IPS DF 4.7 (cell line): Measurements from ENCODE around the gene MT1A.

Experiments
- DNase-seq: peaks from one replicate; pipeline ENCODE4 v3.0.0-alpha.2; 2013; ENCODE audit warnings: low spot score; ENCODE audit errors: extremely low read depth

The MT1A gene

DNA sequence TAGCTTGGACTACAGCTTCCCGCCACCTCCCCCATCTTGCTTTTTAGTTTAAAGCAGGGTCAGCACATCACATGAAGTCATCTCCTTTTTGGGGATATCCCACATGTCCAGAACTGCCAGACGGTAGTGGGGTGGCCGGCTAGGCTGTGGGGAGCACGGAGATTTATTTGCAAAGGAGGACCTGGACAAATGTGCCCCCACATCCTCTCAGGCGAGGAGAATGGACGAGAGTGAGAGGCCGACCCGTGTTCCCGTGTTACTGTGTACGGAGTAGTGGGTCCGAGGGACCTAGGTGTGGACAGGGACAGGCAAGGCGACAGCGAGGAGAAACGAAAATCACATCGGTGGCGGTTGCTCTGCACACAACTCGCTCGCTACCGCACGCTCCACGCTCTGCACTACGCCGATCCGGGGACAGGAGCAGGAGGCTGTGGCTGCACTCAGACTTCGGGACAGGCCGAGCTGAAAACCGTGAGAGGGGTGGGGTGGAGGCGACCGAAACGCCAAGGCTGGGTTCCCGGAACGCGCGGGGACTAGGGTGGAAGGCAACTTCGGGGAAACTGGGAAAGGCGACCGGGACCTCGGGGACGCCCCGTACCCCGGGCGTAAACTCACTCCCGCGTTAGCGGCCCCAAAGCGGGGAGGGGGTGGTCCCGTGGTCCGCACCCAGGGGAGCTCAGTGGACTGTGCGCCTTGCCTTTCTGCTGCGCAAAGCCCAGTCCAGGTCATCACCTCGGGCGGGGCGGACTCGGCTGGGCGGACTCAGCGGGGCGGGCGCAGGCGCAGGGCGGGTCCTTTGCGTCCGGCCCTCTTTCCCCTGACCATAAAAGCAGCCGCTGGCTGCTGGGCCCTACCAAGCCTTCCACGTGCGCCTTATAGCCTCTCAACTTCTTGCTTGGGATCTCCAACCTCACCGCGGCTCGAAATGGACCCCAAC lies at the start of gene MT1A:
MT1A (plus strand) TSS at position 853 of the 937 bp plus-strand sequence; CDS start at position 926, 73 bp downstream.
- DNase-seq: no peak

DNA sequence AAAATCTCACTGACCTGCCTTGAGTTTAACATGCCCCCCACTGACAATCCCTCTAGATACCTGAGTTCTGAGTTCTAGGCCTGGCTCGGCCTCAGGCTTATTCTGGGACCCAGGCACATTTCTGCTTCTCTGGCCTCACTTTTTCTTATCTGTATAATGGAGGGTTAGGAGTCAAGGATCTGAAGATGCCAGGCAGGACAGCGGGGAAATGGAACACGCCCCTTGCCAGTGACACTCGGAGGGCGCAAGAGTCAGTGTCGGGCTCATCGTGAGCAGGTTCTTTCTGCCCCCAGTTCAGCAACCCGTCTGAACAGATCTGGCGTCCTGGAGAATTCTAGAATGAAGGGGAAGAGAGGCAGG lies 49.7 kb upstream of the MT1A start:
- no peak for DNase-seq

DNA sequence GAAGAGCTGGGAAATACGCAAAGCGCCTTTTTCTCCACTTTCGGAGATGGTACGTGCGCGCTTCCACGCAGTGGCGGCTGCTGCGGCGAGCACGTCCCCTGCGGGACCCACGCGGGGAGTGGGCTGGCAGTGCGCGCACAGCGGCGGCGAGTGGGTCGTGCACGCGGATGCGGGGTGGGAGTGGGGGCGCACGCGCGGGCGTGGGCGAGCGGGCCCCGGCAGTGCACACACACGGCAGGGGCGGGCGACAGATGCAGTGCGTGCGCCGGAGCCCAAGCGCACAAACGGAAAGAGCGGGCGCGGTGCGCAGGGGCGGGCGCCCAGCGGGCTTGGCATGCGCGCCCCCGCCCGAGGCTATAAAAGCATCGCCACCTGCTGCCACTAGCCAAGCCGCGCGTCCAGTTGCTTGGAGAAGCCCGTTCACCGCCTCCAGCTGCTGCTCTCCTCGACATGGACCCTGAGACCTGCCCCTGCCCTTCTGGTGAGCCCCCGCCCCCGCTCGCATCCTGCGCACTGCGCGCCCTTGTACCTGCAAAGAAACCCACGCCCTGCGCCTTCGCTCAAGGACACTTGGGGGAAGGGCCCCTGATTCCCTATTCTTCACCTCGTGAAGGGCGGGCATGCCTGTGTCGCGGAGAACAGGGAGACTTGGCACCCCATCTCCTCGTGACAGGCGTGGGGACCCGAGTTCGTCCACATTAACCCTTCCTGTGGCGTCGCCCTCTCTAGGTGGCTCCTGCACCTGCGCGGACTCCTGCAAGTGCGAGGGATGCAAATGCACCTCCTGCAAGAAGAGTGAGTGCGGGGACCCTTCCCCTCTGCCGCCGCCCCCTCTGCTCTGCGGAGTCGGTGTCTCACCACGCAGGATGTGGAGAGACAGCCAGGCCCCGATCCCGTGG lies 49.1 kb upstream of the MT1A start, which contains the start of gene MT3:
MT3 (plus strand) TSS at position 388 of the 899 bp plus-strand sequence; CDS start at position 451, 63 bp downstream.
- no peak for DNase-seq

DNA sequence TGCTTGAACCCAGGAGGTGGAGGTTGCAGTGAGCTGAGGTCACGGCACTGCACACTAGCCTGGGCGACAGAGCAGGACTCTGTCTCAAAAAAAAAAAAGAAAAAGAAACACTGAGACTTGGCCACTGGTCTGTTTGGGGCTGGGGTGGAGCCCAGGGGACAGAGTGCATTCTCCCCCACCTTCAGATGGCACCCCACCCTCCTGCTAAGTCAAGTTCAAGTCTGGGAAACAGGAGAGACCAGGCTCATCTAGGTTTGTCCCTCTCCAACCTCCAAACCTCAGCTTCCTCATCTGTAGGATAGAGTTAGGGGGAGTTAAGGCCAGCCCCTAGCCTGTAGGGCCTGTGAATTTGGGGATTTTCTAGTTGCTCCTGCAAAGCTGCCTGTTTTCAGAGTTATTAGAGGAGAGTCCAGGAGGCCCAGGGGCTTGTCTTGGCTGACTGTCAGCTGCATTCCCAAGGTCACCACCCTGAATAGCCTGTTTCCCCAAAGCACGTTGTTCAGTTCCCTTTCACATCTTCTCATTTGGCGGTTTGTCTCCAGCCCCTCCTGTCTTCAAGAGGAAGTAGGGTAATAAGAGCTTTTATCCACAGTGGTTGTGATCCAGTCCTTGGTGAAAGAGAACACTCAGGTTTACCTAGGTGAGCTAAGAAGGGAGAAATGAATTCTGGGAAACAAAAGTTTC lies 46.9 kb upstream of the MT1A start:
- no peak for DNase-seq

DNA sequence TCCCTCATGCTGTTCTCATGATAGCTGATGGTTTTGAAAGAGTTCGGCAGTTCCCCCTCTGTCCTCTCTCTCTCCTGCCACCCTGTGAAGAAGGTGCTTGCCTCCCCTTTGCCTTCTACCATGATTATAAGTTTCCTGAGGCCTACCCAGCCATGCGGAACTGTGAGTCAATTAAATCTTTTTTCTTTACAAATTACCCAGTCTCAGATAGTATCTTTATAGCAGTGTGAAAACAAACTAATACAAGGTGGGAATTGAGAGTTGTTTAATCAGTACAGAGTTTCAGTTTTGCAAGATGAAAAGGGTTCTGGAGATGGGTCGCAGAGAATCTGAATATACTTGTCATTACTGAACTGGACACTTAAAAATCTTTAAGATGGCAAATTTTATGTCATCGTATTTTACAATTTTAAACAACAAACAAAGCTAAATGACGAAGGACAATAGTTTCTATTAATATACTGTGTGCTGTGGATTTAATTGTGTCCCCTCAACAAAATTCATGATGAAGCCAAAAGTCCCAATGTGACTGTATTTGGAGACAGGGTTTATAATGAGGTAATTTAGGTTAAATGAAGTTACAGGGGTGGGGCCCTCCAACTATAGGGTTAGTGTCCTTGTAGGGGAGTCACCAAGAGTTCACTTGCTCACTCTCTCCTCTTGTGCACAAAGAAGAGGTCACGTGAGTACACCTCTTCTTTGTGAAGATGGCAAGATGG lies 44.7 kb upstream of the MT1A start:
- DNase-seq: no peak

DNA sequence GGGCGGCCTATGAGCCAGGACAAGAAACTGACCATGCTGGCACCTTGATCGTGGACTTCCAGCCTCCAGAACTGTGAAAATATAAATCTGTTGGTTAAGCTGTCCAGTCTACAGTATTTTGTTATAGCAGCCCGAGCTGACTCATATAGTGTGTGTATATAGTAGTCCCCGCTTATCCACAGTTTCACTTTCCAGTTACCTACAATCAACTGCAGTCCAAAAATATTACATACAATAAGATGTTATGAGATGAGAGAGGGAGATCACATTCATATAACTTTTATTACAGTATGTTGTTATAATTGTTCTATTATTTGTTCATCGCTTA lies 44.2 kb upstream of the MT1A start:
- no peak for DNase-seq

DNA sequence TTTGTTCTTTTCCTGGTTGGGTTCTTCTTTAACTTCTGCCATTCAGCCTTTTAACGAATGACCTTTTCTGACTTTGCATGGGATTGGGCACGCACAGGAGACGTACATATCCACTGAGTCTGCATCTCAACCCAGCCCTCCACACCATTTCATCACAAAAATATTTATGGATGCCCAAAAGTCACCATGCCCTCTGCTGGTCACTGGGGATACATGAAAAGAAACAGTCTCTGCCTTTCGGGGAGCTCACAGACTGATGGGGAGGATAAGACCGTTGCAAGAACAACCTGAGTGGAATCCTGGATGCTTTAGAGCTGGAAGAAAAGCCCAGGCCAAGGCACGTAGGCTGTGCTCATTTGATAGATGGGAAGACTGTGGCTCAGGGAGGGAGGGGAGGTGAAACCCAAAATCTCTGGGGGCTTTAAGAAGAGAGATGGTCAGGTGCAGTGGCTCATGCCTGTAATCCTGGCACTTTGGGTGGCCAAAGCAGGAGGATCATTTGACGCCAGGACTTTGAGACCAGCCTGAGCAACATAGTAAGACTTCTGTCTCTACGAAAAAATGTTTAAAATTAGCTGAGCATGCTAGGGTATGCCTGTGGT lies 38.0 kb upstream of the MT1A start:
- DNase-seq: no peak

DNA sequence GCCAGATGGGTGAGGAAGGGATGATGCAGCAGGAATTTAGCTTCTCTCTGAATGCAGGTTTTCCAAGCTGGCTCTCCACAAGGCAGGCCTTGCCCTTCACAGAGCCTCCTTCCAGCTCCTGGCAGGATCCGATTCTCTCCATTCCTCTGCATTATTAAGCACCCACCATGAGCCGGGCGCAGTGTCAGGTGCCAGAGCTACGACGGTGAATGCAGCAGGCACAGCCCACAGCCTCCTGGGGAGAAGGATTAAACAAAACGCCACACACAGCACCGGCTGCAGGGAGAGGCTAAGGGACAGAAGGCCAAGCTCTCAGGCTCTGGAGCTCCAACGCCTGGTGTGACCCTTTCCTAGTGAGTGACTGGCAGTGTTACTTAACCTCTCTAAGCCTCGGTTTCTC lies 37.1 kb upstream of the MT1A start:
- no peak for DNase-seq

DNA sequence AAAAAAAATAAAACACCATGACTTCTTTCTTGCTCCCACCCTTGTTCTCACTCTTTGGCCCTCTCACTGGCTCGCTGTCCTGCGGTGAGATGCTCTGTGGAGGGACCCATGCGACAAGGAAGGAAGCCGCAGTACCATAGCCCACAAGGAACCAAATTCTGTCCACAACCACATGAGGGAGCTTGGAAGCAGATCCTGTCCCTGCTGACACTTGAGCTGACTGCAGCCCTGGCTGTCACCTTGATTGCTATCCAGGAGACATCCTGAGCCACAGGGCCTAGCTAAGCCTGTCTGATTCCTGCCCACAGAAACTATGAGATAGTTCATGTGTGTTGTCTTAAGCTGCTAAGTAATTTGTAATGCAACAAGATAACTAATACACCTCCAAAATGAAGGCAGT lies 34.9 kb upstream of the MT1A start:
- no peak for DNase-seq

DNA sequence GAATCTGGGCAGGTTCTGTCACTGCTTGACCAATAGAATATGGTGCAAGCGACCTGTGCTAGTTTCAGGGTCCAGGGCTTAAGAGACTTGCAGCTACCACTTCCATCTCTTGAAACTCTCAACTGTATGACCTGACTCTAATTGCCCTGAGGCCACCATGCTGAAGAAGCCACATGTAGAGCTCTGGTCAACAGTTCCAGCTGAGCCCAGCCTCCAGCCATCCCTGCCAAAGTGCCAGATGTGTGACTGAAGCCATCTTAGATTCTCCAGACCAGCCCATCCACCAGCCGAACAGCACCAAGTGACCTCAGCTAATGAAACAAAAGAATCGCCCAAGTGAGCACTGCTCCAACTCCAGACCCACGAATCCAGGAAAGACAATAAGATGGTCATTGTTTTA lies 33.5 kb upstream of the MT1A start:
- DNase-seq: no peak

DNA sequence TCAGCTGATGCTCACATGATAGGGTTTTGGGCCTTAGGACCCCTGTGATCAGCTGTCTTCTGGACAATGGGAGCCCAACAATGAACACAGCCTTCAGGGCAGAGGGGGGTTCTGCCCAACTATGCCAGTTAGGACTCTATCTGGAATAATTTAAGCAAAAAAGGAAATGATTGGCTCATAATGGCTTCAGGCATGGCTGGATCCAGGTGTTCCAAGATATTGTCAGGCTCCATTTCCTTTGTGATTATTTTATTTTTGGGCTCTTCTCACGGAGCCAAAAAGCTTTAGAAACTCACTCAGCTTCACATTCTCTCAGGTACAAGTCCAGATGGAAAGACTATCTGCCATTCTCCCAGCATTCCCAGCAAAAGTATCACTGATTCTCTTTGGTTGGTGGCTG lies 33.0 kb upstream of the MT1A start:
- DNase-seq: no peak

DNA sequence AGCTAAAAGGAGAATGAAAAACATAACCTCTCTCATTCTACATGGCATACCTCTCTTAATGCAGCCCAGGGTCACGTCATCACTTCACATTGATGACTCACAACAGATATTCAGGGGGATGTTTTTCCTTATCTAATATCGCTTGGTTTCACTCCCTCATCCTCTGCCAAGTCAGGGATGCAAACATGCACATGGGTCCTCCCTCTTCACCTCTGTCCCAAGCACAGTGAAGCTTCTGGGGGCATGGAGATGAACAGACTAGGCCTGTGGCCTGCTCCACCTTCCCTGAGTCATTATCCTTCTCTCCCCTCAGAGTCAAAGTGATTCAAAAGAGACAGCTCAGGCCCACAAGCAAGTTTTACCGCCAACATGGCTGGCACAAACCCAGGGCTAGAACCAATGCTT lies 32.4 kb upstream of the MT1A start:
- no peak for DNase-seq

DNA sequence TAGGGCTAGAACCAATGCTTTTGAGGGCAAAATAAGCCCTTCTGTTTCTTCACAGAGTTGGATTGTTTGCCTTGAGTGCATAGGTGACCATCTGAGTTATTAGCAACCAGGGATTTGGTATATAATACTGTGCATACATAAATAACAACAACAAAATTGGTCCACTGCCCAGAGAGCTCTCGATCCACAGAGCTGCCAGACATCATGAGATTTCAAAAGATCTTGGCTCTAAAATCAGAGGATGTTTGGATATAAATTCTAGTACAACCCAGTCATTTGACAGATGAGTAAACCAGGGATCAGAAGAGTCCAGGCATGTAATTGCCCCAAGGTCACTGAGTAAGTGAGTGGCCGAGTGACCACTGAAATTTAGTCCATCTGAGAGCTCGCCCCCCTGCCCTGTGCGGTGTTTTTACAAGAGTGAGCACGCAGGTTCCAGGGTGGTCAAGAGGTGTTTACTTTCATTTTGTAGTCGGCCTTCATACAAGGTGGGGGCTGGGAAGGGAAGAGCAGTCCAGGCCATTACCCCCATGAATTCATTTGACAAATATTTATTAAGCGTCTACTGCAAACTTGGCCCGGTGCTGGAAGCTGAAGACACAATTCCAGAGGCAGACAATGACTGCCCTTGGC lies 31.9 kb upstream of the MT1A start:
- DNase-seq: no peak

DNA sequence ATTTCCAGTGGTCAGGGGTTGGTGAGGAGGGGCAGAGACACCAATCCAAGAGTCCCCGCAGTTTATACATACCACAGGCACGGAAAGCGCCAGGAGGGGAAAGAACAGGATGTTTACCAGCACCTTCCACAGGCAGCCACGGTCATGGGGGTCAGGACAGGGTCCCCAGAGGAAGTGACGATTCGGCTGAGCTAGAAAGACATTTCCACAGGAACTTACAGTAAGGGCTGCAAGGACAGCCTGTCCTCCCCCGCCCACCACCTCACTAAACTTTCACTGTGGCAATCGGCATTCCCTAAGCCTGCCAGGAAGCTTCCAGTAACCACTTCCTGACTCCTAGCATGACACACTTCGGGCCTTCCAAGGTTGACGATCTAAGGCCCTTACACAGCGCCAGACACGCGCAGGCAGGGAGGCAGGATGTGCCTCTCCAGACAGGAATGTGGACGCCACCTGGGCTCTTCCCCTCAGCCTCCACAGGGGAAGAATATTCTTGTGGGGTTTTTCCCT lies 31.3 kb upstream of the MT1A start:
- no peak for DNase-seq

DNA sequence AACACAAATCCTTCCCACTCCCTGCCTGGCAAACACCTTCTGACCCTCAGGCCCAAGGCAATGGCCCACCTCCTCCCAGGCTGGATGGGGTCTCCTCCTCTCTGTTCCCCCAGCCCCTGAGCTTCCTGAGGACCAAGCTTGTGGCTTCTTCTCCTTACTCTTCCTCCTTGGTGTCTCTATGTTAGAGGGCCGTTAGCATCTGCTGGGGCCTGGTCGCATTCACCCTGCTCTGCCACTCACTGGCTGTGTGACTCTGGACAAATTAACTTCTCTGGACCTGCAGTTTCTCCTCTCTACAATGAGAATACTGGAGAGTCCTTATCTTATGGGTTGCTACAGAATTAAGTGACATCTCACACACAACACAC lies 30.8 kb upstream of the MT1A start:
- DNase-seq: no peak

DNA sequence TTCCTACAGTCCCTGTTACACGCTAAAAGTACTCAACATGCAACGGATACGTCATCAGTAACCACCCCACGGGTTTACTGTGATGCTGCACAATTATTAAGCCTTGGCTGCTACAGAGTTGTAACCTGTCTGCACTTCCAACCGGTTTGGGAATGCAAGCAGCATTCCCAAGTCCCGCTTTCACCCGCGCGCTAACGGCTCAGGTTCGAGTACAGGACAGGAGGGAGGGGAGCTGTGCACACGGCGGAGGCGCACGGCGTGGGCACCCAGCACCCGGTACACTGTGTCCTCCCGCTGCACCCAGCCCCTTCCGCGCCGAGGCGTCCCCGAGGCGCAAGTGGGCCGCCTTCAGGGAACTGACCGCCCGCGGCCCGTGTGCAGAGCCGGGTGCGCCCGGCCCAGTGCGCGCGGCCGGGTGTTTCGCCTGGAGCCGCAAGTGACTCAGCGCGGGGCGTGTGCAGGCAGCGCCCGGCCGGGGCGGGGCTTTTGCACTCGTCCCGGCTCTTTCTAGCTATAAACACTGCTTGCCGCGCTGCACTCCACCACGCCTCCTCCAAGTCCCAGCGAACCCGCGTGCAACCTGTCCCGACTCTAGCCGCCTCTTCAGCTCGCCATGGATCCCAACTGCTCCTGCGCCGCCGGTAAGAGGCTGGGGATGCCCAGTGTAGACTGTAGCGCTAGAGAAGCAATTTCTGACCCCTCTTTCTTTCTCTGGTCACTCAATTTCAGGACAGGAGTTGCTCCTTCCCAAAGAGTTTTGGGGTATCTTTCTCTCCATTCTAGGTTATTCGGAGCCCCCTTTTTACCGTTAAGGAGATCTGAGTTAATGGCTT lies 30.2 kb upstream of the MT1A start, which contains the start of gene MT2A:
MT2A (plus strand) TSS at position 542 of the 833 bp plus-strand sequence; CDS start at position 614, 72 bp downstream.
- DNase-seq: no peak

DNA sequence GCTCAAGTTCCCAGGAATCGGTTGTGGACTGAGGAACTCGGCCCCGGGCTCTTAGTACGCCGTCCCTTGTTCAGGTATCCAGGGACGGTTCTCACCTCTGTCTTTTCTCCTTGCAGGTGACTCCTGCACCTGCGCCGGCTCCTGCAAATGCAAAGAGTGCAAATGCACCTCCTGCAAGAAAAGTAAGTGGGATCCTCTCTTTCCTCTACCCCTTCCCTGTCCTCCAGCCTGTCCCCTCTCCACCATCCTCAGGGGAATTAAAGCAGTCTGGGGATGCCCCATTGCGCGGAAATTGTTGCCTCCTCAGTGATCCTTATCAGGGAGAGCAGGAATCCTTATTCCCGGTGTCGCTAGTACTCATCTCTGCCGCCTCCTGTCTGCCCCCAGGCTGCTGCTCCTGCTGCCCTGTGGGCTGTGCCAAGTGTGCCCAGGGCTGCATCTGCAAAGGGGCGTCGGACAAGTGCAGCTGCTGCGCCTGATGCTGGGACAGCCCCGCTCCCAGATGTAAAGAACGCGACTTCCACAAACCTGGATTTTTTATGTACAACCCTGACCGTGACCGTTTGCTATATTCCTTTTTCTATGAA lies 29.5 kb upstream of the MT1A start:
- DNase-seq: no peak

DNA sequence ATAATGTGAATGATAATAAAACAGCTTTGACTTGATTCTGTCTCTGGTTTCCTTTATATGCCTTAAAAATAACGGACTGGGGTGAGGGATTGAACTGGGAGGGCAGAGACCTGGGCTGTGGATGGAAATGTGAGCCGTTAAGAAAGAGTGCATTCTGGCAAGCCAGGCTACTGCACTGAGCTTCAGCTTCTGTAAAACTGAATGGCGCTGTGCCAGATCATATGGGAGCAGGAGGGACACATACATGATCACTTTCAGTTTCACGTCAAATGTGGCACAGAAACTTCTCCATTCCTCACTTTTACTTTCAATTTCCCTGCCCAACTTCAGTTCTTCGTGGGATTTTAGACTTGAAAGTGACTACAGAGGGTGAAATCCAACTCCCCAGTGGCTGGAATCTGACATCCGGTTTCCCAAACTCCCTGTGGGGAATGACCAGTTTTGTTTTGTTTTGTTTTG lies 29.0 kb upstream of the MT1A start:
- no peak for DNase-seq
